Measurements from ENCODE around the gene UBAC2. TPM values are rescaled to one million over a fixed set of nuclear protein-coding genes. Genes with fewer than 3 reads are reported as not detected.

The UBAC2 gene
- total RNA-seq, 2 donors from 2014 or later: 52.4 to 55.6 TPM

GRCh38 chr13:99350191-99350590 is 149.5 kb downstream of the UBAC2 start:
- peaks cover 30 to 48% of the 10 kb centered on the region in 2 donors for H3K36me3 Mint-ChIP-seq
- H3K9me3 Mint-ChIP-seq: no peaks in the 10 kb centered on the region
- DNase-seq (ENCODE audit: low spot score in 2 of 2): no peak
- H3K27ac Mint-ChIP-seq: peak overlapping the region in 1 of 2 donors; percentile 9
- no peak for ATAC-seq

- H3K9me3 Mint-ChIP-seq: no peaks in the 10 kb centered on the region
- H3K36me3 Mint-ChIP-seq: peaks cover 30 to 39% of the 10 kb centered on the region in 2 donors
- ATAC-seq (peak in 1 of 2 donors; percentile 4), DNase-seq (ENCODE audit: low spot score in 2 of 2) (no peak)
- H3K27ac Mint-ChIP-seq: peak overlapping the region; percentile 94 to 98
Observed at GRCh38 chr13:99351772-99352171, 151.1 kb downstream of the UBAC2 start.

- Mint-ChIP-seq H3K9me3 (no peaks in the 10 kb centered on the region), H3K27ac (peak overlapping the region; percentile 94 to 98), H3K36me3 (peaks cover 30 to 38% of the 10 kb centered on the region in 2 donors)
- DNase-seq (ENCODE audit: low spot score in 2 of 2): no peak
- peak; percentile 3 to 19 for ATAC-seq
Observed at GRCh38 chr13:99352351-99353245, 151.9 kb downstream of the UBAC2 start.

- no peak for ATAC-seq
- Mint-ChIP-seq H3K9me3 (no peaks in the 10 kb centered on the region), H3K36me3 (peaks cover 24 to 32% of the 10 kb centered on the region in 2 donors), H3K27ac (peak overlapping the region; percentile 94 to 98)
- no peak for DNase-seq (ENCODE audit: low spot score in 2 of 2)
Observed at GRCh38 chr13:99353246-99353600, 152.6 kb downstream of the UBAC2 start.

- no peaks in the 10 kb centered on the region for H3K9me3 Mint-ChIP-seq
- H3K36me3 Mint-ChIP-seq: peaks cover 26 to 32% of the 10 kb centered on the region in 2 donors
- peak overlapping the region; percentile 94 to 98 for H3K27ac Mint-ChIP-seq
- ATAC-seq (no peak), DNase-seq (ENCODE audit: low spot score in 2 of 2) (no peak)
Observed at GRCh38 chr13:99353836-99354235, 153.2 kb downstream of the UBAC2 start.

GRCh38 chr13:99354371-99354951 is 153.8 kb downstream of the UBAC2 start:
- peak in 1 of 2 donors; percentile 13 for ATAC-seq
- no peaks in the 10 kb centered on the region for H3K9me3 Mint-ChIP-seq
- peak in 1 of 2 donors; percentile 65 for DNase-seq (ENCODE audit: low spot score in 2 of 2)
- peak overlapping the region; percentile 94 to 98 for H3K27ac Mint-ChIP-seq
- H3K36me3 Mint-ChIP-seq: peaks cover 24 to 31% of the 10 kb centered on the region in 2 donors

GRCh38 chr13:99355267-99356011 is 154.8 kb downstream of the UBAC2 start:
- ATAC-seq (no peak), DNase-seq (ENCODE audit: low spot score in 2 of 2) (no peak)
- Mint-ChIP-seq H3K27ac (peak overlapping the region; percentile 98 to 100), H3K36me3 (peaks cover 29 to 33% of the 10 kb centered on the region in 2 donors), H3K9me3 (no peaks in the 10 kb centered on the region)

GRCh38 chr13:99356012-99356261 is 155.3 kb downstream of the UBAC2 start:
- H3K27ac Mint-ChIP-seq: peak overlapping the region; percentile 98 to 100
- H3K36me3 Mint-ChIP-seq: peaks cover 33 to 38% of the 10 kb centered on the region in 2 donors
- ATAC-seq: no peak
- H3K9me3 Mint-ChIP-seq: no peaks in the 10 kb centered on the region
- DNase-seq (ENCODE audit: low spot score in 2 of 2): no peak

- peak; percentile 59 to 64 for DNase-seq (ENCODE audit: low spot score in 2 of 2)
- peaks cover 33 to 39% of the 10 kb centered on the region in 2 donors for H3K36me3 Mint-ChIP-seq
- peak; percentile 46 to 55 for ATAC-seq
- no peaks in the 10 kb centered on the region for H3K9me3 Mint-ChIP-seq
- H3K27ac Mint-ChIP-seq: peak overlapping the region; percentile 98 to 100
Observed at GRCh38 chr13:99356262-99357091, 155.8 kb downstream of the UBAC2 start.

- DNase-seq (ENCODE audit: low spot score in 2 of 2): peak; percentile 60 to 62
- Mint-ChIP-seq H3K36me3 (peaks cover 33 to 39% of the 10 kb centered on the region in 2 donors), H3K9me3 (no peaks in the 10 kb centered on the region), H3K27ac (peak overlapping the region; percentile 98 to 100)
- ATAC-seq: peak; percentile 65 to 74
Observed at GRCh38 chr13:99357131-99357596, 156.5 kb downstream of the UBAC2 start.

- ATAC-seq (peak; percentile 24 to 34), DNase-seq (ENCODE audit: low spot score in 2 of 2) (peak in 1 of 2 donors; percentile 47)
- Mint-ChIP-seq H3K36me3 (peaks cover 33 to 39% of the 10 kb centered on the region in 2 donors), H3K9me3 (no peaks in the 10 kb centered on the region), H3K27ac (peak overlapping the region; percentile 98 to 100)
Observed at GRCh38 chr13:99357941-99358340, 157.3 kb downstream of the UBAC2 start.

GRCh38 chr13:99359528-99359927 is 158.9 kb downstream of the UBAC2 start:
- Mint-ChIP-seq H3K9me3 (no peaks in the 10 kb centered on the region), H3K36me3 (peaks cover 26 to 31% of the 10 kb centered on the region in 2 donors), H3K27ac (peak overlapping the region in 1 of 2 donors; percentile 98)
- DNase-seq (ENCODE audit: low spot score in 2 of 2): no peak
- no peak for ATAC-seq

GRCh38 chr13:99360696-99361095 is 160.0 kb downstream of the UBAC2 start:
- DNase-seq (ENCODE audit: low spot score in 2 of 2) (no peak), ATAC-seq (no peak)
- H3K9me3 Mint-ChIP-seq: no peaks in the 10 kb centered on the region
- H3K27ac Mint-ChIP-seq: peak overlapping the region in 1 of 2 donors; percentile 51
- H3K36me3 Mint-ChIP-seq: peaks cover 21 to 28% of the 10 kb centered on the region in 2 donors

GRCh38 chr13:99361197-99361596 is 160.5 kb downstream of the UBAC2 start:
- Mint-ChIP-seq H3K27ac (peak overlapping the region in 1 of 2 donors; percentile 7), H3K9me3 (no peaks in the 10 kb centered on the region), H3K36me3 (peaks cover 22 to 28% of the 10 kb centered on the region in 2 donors)
- DNase-seq (ENCODE audit: low spot score in 2 of 2) (no peak), ATAC-seq (no peak)

GRCh38 chr13:99362362-99362761 is 161.7 kb downstream of the UBAC2 start:
- no peaks in the 10 kb centered on the region for H3K9me3 Mint-ChIP-seq
- H3K27ac Mint-ChIP-seq: no peak overlapping the region
- peaks cover 22 to 24% of the 10 kb centered on the region in 2 donors for H3K36me3 Mint-ChIP-seq
- ATAC-seq (no peak), DNase-seq (ENCODE audit: low spot score in 2 of 2) (no peak)

- DNase-seq (ENCODE audit: low spot score in 2 of 2) (no peak), ATAC-seq (no peak)
- Mint-ChIP-seq H3K36me3 (peaks cover 30 to 33% of the 10 kb centered on the region in 2 donors), H3K9me3 (no peaks in the 10 kb centered on the region), H3K27ac (no peak overlapping the region)
Observed at GRCh38 chr13:99363391-99363790, 162.7 kb downstream of the UBAC2 start.
